ENCODE measurements around the gene INTS14. TPM values are rescaled to one million over a fixed set of nuclear protein-coding genes. Genes with fewer than 3 reads are reported as not detected.
"Not testable (repeated sequence)": the region's sequence is repeated elsewhere in the genome, so short reads cannot be mapped to it uniquely, and the experiment has no call there.

The INTS14 gene
- total RNA-seq, 1 donor from 2014 or later, result 49.2 TPM

GRCh38 chr15:65580287-65580686, 30.6 kb downstream of the INTS14 start:
- Mint-ChIP-seq H3K27ac (peak overlapping the region; percentile 35), H3K36me3 (ENCODE audit: low read depth) (peaks cover 66% of the 10 kb centered on the region), H3K4me3 (no peak overlapping the region), H3K27me3 (no peaks in the 10 kb centered on the region), H3K4me1 (peaks cover 25% of the 10 kb centered on the region), H3K9me3 (no peaks in the 10 kb centered on the region)
- intact Hi-C loops (cut with micrococcal nuclease), result no loop called here
- DNase-seq, result no peak

DNA sequence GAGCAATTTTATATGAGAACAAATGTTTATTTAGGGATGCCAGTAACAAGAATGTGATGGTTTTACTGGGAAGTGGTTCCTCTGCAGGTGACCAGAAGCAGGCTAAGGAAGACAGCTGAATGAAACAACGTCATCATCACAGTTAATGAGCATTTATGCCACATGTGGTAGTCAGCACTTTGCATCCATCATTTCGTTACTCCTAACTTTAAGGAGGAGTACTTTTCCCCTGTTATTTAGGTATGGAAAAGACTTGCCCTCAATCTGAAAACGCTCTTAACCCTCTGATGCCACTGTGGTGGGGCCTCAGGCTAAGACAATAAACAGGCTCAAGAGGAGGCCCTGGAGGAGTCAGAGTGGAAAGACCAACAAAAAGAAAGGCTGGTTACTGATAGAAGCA, 31.2 kb downstream of the INTS14 start:
- Mint-ChIP-seq H3K4me3 (no peak overlapping the region), H3K27me3 (no peaks in the 10 kb centered on the region), H3K36me3 (ENCODE audit: low read depth) (peaks cover 65% of the 10 kb centered on the region), H3K27ac (no peak overlapping the region), H3K4me1 (peaks cover 25% of the 10 kb centered on the region), H3K9me3 (no peaks in the 10 kb centered on the region)
- intact Hi-C loops (cut with micrococcal nuclease), result no loop called here
- DNase-seq, result no peak

DNA sequence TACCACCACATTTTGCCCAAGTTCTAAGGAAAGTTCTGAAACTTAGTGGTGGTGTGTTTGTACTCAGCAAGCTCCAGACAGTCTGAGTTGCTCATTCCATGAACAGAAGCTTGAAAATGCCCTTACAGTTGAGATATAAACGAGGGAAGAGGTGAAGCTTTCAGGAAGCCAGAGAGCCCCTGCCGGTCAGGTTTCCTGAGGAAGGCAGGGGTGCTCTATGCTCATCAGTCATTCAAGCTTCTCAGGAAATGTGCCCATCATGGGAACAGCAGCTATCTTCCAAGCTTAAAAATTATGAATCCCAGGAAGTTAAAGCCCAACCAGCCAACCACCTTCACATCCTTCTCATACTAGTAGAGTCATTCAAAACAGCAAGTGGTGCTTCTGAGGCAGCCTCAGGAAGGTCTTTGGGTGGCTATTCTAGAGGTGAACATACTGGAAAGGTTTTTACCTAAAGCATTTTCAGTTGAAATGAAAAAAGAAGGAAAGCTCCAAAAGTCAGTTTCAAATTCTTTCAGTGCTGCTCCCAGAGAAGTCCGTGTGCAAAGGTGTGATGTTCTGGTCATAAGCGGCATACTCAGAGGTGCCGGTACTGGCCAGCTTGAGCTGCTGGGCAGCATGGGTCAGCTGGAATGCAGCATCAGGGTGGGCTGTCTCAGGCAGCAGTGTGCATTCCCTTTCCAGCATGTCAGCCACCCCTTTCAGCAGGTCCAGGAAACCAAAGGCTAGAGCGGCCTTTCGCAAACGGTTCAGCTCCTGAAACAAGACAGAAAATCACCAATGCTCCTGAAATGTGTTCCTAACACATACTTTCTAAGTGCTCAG, 31.8 kb downstream of the INTS14 start:
- H3K36me3 Mint-ChIP-seq (ENCODE audit: low read depth), result peaks cover 59% of the 10 kb centered on the region
- DNase-seq, result no peak
- H3K4me3 Mint-ChIP-seq, result no peak overlapping the region
- intact Hi-C loops (cut with micrococcal nuclease), result no loop called here
- peak overlapping the region; percentile 24 for H3K27ac Mint-ChIP-seq
- no peaks in the 10 kb centered on the region for H3K9me3 Mint-ChIP-seq
- no peaks in the 10 kb centered on the region for H3K27me3 Mint-ChIP-seq
- peaks cover 18% of the 10 kb centered on the region for H3K4me1 Mint-ChIP-seq

GRCh38 chr15:65577129-65577996, 33.6 kb downstream of the INTS14 start:
- H3K4me3 Mint-ChIP-seq, result no peak overlapping the region
- intact Hi-C loops (cut with micrococcal nuclease), result no loop called here
- DNase-seq, result no peak
- H3K36me3 Mint-ChIP-seq (ENCODE audit: low read depth), result peaks cover 45% of the 10 kb centered on the region
- H3K4me1 Mint-ChIP-seq, result peaks cover 3% of the 10 kb centered on the region
- H3K9me3 Mint-ChIP-seq, result no peaks in the 10 kb centered on the region
- no peaks in the 10 kb centered on the region for H3K27me3 Mint-ChIP-seq
- no peak overlapping the region for H3K27ac Mint-ChIP-seq

GRCh38 chr15:65576664-65577063, 34.3 kb downstream of the INTS14 start:
- Mint-ChIP-seq H3K27ac (no peak overlapping the region), H3K36me3 (ENCODE audit: low read depth) (peaks cover 40% of the 10 kb centered on the region), H3K4me1 (peaks cover 2% of the 10 kb centered on the region), H3K27me3 (no peaks in the 10 kb centered on the region), H3K9me3 (no peaks in the 10 kb centered on the region), H3K4me3 (no peak overlapping the region)
- DNase-seq, result no peak
- intact Hi-C loops (cut with micrococcal nuclease), result no loop called here

DNA sequence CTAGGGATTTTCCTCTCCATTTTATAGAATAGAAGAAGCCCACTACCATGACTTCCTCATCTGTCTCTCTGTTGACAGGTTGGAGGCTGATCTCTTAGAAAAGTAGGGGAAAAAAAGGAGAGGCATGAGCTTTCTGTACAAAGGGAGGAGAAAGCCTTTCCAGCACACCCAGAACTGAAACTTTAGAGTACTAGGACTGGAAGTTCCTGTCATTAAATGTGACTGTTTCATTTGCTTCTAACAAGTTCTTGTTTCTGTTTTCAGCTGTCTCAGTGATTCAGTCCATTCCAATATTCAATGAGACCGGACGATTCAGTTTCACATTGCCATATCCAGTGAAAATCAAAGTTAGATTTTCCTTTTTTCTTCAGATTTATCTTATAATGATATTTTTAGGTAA, 39.0 kb downstream of the INTS14 start:
- Mint-ChIP-seq H3K9me3 (no peaks in the 10 kb centered on the region), H3K36me3 (ENCODE audit: low read depth) (peaks cover 35% of the 10 kb centered on the region), H3K27ac (no peak overlapping the region), H3K27me3 (no peaks in the 10 kb centered on the region), H3K4me1 (no peaks in the 10 kb centered on the region), H3K4me3 (no peak overlapping the region)
- DNase-seq, result no peak
- intact Hi-C loops (cut with micrococcal nuclease), result no loop called here

DNA sequence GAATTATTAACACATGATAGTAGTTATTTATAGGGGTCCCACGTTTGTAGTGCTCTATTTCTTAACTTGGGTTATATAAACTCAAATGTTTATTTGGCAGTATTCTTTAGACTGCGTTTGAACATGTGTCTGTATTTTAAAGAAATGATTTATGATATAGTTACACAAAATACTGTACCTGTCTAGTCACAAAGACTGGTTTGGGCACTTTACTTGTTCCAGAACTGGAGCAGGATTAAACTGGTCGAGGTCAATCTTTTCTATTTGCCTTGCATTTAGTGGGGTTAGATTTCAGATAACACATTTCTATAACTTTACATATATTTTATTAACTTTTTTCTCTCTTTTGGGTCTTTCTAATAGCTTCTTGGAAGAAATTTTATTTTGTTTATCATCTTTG, 41.2 kb downstream of the INTS14 start:
- Mint-ChIP-seq H3K27ac (no peak overlapping the region), H3K27me3 (no peaks in the 10 kb centered on the region), H3K9me3 (no peaks in the 10 kb centered on the region), H3K4me3 (no peak overlapping the region), H3K4me1 (no peaks in the 10 kb centered on the region), H3K36me3 (ENCODE audit: low read depth) (peaks cover 38% of the 10 kb centered on the region)
- intact Hi-C loops (cut with micrococcal nuclease), result no loop called here
- DNase-seq, result no peak

GRCh38 chr15:65561934-65562333, 49.0 kb downstream of the INTS14 start:
- H3K27ac Mint-ChIP-seq, result no peak overlapping the region
- DNase-seq, result no peak
- H3K4me3 Mint-ChIP-seq, result no peak overlapping the region
- intact Hi-C loops (cut with micrococcal nuclease), result no loop called here
- H3K27me3 Mint-ChIP-seq, result no peaks in the 10 kb centered on the region
- H3K9me3 Mint-ChIP-seq, result no peaks in the 10 kb centered on the region
- H3K4me1 Mint-ChIP-seq, result peaks cover 2% of the 10 kb centered on the region
- H3K36me3 Mint-ChIP-seq (ENCODE audit: low read depth), result peaks cover 49% of the 10 kb centered on the region

GRCh38 chr15:65559941-65560340, 51.0 kb downstream of the INTS14 start:
- no peak overlapping the region for H3K4me3 Mint-ChIP-seq
- H3K9me3 Mint-ChIP-seq, result no peaks in the 10 kb centered on the region
- no peak for DNase-seq
- H3K4me1 Mint-ChIP-seq, result peaks cover 2% of the 10 kb centered on the region
- intact Hi-C loops (cut with micrococcal nuclease), result no loop called here
- no peaks in the 10 kb centered on the region for H3K27me3 Mint-ChIP-seq
- peaks cover 46% of the 10 kb centered on the region for H3K36me3 Mint-ChIP-seq (ENCODE audit: low read depth)
- no peak overlapping the region for H3K27ac Mint-ChIP-seq

GRCh38 chr15:65558997-65559760, 51.8 kb downstream of the INTS14 start:
- DNase-seq, result no peak
- intact Hi-C loops (cut with micrococcal nuclease), result no loop called here
- H3K9me3 Mint-ChIP-seq, result no peaks in the 10 kb centered on the region
- peaks cover 2% of the 10 kb centered on the region for H3K4me1 Mint-ChIP-seq
- peaks cover 41% of the 10 kb centered on the region for H3K36me3 Mint-ChIP-seq (ENCODE audit: low read depth)
- H3K4me3 Mint-ChIP-seq, result no peak overlapping the region
- H3K27me3 Mint-ChIP-seq, result no peaks in the 10 kb centered on the region
- H3K27ac Mint-ChIP-seq, result no peak overlapping the region

GRCh38 chr15:65558336-65558735, 52.6 kb downstream of the INTS14 start:
- no peak for DNase-seq
- no peak overlapping the region for H3K4me3 Mint-ChIP-seq
- H3K27me3 Mint-ChIP-seq, result no peaks in the 10 kb centered on the region
- peaks cover 2% of the 10 kb centered on the region for H3K4me1 Mint-ChIP-seq
- intact Hi-C loops (cut with micrococcal nuclease), result no loop called here
- no peaks in the 10 kb centered on the region for H3K9me3 Mint-ChIP-seq
- H3K27ac Mint-ChIP-seq, result no peak overlapping the region
- peaks cover 44% of the 10 kb centered on the region for H3K36me3 Mint-ChIP-seq (ENCODE audit: low read depth)

GRCh38 chr15:65556622-65557021, 54.3 kb downstream of the INTS14 start:
- intact Hi-C loops (cut with micrococcal nuclease), result no loop called here

GRCh38 chr15:65553691-65554090, 57.2 kb downstream of the INTS14 start:
- no peak for DNase-seq
- H3K27me3 Mint-ChIP-seq, result no peaks in the 10 kb centered on the region
- no peak overlapping the region for H3K4me3 Mint-ChIP-seq
- intact Hi-C loops (cut with micrococcal nuclease), result no loop called here
- no peaks in the 10 kb centered on the region for H3K9me3 Mint-ChIP-seq
- peaks cover 25% of the 10 kb centered on the region for H3K36me3 Mint-ChIP-seq (ENCODE audit: low read depth)
- peaks cover 12% of the 10 kb centered on the region for H3K4me1 Mint-ChIP-seq
- no peak overlapping the region for H3K27ac Mint-ChIP-seq

More at GRCh38 chr15:65556622-65557021, 54.3 kb downstream of the INTS14 start:
- Mint-ChIP-seq H3K36me3 (ENCODE audit: low read depth) (peaks cover 36% of the 10 kb centered on the region), H3K9me3 (no peaks in the 10 kb centered on the region), H3K27ac (no peak overlapping the region), H3K4me1 (peaks cover under 1% of the 10 kb centered on the region), H3K4me3 (no peak overlapping the region), H3K27me3 (no peaks in the 10 kb centered on the region)
- DNase-seq, result no peak

- intact Hi-C loops (cut with micrococcal nuclease); H3K27ac Mint-ChIP-seq; H3K9me3 Mint-ChIP-seq; H3K27me3 Mint-ChIP-seq; DNase-seq; H3K4me3 Mint-ChIP-seq: not testable (repeated sequence)
- Mint-ChIP-seq H3K36me3 (ENCODE audit: low read depth) (peaks cover 21% of the 10 kb centered on the region), H3K4me1 (peaks cover 12% of the 10 kb centered on the region)
Measured at GRCh38 chr15:65552851-65553250, 58.1 kb downstream of the INTS14 start.
